HG03342 (cell line): ENCODE data around the gene DCAF6.
"Not testable (repeated sequence)": the region's sequence is repeated elsewhere in the genome, so short reads cannot be mapped to it uniquely, and the experiment has no call there.

Source experiments
- ATAC-seq: cut with Tn5 transposase; IDR thresholded peaks from one replicate; pipeline ENCODE4 v1.9.1; 2021; ENCODE audit warnings: mild to moderate bottlenecking, moderate library complexity; ENCODE audit not compliant: unreplicated experiment

DCAF6 gene

DNA sequence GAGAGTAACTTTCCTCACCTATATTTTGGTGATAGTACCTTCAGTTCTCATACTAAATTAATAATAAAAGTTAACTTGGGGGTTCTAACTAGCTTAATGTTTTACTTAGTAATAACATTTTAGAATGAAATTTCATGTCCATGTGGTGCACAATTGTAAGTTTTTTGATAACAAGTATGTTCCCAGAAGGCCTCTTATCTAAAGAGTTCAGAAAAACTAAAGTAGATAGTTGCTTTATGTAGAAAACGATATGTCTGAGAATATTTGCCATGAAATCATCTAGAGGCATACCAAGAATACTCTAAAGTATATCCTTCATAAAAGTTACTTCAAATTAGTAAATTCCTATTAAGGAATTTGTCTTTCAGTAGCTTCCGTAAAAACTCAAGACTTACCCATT, 12.4 kb upstream of the DCAF6 start:
- no peak for ATAC-seq

DNA sequence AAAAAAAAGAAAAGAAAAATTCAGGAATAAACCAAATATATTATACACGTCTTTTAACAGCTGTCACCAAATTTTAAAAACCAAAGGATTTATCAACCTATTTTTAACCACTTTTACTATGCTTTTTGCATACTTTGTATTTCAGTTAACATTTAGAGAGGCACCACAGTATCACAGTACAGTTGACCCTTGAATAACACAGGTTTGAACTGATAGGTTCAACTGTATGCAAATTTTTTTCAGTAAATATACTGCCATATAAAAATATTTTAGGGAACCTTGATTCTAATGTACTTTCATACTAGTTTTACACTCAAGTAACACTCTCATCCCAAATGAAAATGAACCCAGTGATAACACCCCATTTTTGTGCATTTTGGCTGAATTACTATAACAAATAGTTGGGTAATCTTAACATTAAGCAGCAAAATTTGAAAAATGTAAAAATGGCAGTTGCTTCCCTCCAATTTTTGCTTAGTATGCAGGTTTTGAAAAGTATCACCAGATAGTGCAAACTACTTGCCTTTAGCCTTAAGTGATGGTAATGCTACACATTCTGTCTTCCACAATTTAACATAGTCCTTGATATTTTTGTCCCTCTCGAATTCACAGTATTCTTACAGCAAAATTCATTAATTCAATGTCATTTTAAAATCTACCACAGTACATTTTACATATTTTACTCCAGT, 11.8 kb upstream of the DCAF6 start:
- no peak for ATAC-seq

DNA sequence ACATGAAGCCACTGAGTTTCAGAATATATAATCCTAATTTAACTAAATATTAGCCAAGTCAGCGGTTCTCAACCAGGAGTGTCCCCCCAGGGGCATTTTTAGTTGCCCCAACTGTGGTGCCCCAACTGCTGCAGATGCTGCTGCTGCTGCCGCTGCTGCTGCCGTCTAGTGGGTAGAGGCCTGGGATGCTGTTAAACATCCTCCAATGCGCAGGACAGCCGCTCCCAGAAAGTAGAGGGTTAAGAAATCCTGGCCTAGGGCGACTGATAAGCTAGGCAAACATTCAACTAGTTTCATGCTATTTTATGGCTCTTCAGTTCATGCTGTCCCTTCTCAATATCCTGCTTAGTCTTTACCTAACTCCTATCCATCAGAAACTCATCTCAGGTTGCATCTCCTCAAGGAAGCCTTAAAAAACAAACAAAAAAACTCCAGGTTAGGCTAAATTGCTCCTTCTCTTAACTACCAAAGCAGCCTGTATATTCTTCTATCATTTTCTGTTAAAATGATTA, 9.9 kb upstream of the DCAF6 start:
- no peak for ATAC-seq

DNA sequence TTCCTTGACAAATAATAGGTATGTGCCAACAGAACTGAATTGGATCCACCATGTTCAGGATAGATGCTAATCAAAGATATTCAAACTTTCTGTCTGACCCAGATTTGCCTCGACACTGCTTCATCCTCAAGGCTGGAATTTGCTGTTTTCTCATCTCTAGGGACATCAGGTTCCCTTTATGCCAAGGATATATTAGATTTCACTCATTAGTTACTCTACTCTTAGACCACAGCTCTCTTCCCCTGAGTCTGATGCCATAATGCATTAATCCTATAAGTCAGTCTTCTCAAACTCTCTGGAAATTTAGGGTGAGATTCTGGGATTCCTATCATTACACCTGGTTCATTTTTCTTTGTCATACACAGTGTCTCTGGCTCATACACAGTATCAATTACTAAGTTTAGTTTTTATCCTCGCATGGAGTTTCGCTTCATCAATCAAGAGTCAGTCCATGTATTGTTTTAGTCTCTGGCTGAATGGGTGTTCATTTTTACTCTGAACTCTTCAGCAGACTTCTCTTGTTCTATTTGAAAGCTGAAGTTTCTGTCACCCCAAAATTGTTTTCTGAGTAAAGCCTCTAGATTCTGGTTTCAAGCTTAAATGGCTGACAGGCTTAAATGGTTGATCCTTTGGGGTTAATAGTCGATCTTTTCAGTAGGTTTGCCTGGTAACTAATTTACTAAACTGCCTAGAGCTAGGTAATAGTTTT, 9.3 kb upstream of the DCAF6 start:
- peak; percentile 63 for ATAC-seq

DNA sequence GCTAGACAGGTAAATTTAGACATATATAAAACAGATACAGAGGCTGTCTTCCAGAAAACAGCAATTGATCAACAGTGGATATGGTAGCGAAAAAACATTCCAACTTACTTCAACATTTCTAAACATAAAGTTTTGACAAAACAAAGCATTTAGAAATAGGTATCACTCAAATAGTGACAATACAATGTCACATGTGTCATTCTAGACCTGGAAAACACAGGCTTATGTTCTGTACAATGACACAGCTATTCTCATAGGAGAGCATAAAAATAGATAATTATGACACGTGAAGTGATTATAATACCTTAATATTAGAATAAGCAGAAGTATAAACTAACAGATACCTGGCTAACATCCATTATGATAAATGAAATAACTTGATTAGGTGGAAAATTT, 8.0 kb upstream of the DCAF6 start:
- ATAC-seq, result no peak

DNA sequence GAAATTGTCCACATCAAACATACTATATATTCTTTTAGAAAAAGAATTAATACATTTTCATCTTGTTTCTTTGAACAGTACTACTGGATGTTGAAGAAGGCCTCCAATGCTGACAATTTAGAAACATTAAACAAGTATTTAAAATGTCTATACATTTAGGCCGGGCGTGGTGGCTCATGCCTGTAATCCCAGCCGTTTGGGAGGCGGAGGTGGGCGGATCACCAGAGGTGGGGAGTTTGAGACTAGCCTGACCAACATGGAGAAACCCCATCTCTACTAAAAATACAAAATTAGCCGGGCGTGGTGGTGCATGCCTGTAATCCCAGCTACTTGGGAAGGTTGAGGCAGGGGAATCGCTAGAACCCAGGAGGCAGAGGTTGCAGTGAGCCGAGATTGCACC, 7.6 kb upstream of the DCAF6 start:
- ATAC-seq, result not testable (repeated sequence)

DNA sequence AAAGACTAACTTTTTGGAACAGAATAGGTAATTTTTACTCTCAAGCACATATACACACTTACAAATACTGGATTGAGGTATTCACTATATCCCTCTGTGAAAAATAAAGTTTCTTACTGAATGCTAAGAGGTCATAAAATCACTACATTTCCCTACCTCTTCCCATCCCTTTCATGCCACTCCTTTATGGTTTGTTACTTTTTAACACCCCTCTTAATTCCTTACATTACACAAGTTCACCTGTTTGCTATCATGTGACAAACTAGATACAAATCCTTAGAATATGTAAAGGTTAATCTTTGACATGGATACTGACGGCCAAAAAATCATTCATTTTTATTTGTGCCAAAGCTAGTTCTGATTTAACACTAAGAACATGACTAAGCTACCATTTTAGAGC, 6.8 kb upstream of the DCAF6 start:
- ATAC-seq, result no peak

DNA sequence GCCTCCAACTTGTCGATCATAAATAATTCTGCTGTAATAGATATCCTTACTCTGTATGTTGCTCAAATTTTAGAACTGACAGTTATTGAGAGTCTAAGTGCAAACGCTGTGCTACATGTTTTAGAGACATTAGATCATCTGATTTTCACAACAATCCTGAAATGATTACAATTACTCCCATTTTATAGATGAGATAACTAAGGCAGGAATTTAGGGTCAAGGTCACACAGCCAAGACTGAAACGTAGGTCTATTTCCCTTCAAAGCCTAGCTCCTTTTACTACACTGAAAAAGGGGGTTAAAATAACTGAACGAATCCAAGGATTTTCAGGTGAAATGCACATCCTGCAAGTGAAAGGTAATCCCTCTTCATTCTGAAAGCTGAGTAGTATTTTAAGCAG, 2.7 kb upstream of the DCAF6 start:
- no peak for ATAC-seq

DNA sequence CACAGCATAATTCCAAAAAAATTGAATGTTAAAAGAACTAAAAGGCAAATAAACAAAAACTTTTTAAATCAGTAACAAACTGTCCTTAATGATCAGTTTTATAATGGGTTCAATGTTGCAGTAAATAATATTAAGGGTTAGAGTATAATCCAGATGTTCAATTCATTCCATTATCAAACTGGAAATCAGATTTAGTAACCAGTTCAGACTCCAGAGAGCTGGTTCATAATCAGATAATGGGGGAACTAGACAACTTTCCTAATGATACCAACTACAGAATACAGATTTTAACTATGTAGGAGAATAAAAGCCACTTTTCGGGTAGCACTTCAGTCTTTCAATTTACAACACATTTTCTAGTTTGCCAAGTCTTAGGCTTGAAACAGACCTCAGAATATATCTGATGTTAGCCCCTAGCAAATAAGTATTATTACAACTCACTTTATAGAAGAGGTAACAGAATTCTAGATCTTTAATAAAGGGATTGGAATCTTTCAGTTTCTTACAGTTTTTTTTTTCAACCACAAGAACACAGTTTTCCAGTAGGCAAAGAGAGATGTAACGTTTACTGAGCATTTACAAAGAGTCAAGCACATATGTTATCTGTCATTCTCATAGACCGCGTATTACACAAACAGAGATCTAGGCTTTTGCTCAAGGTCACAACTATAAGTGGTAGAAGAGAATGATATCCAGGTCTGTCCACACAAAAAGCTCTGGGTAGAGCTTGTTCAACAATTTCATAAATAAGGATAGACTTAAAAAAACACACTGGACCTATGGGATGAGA, 1.9 kb upstream of the DCAF6 start:
- no peak for ATAC-seq

DNA sequence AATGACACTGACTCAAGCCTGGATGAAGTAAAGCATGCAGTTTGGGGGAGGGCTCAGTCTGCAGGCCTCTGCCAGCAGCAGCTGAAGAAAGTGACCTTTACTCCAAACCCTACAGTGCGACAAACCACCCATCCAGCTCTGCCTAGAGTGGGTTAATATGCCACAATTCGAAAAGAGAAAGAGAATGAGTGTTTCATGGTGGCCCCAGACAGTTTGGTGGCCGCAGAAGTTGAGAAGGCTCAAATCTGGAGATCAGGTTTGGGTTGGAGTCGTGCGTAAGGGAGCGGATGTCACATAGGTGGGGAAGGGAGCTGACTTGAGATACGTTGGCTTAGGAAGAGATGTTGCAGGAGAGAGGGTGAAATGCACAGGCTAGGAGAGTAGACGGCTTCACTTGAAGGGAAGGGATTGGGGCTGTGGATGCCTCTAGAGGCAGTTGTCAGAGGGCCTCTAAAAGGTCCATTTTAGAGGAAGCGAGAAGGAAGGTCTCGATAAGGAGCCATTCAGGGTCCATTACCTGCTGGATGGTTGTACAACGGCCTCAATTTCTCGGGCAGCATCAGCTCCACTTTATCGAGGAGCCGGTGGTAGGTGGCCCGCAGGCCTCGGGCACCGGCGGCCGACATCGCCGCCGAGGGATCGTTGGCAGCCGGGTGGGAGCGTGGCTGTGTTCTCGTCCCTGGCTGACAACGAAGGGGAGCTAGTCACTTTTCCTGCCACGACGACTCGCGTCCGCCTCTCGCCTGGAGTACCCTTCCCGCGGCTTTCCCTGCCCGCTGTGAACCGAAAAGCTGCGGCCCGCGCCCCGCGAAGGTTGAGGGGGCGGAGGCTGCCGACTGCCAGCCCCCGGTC, 1.0 kb upstream of the DCAF6 start:
- peak; percentile 10 for ATAC-seq

DNA sequence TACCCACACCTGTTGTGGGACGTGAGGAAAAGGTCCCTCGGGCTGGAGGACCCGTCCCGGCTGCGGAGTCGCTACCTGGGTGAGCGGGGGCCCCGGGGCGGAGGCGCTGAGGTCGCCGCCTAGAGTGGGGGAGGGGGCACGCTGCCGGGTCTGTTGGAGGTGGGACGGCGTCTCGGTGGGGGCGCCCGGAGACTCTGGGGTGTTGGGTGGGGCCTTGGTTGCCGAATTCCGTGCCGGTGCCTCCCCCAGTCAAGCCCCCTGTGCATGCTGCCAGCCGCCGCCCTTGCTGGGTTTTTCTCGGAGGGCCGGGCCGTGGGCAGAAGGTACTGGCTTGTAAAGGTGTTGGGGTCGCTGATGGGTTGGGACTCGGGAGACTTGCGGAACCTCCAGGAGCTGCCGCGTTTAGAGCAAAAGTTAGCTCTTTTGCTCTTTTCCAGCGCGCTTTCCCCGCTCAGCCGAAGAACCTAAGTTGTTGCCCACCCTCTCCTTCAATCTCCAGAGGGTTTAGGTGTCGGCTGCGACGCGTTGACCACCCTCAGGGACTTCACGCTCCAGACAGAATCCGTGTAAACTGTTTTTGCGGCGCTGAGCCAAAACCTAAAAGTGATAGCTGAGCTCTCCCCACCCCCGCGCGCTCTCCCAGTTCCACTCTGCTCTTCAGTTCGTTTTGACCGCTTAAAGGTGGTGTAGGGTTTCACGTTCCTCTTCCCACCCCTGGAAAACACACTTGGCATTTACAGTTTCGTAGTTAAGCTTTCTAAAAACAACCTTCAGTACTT, 636 bp downstream of the DCAF6 start, which contains the start of gene MPC2:
Gene MPC2, minus strand, starts transcription at position 143 of the 779 bp plus-strand sequence. CDS start 1,231 bp downstream, outside the sequence.
- ATAC-seq, result peak; percentile 13

DNA sequence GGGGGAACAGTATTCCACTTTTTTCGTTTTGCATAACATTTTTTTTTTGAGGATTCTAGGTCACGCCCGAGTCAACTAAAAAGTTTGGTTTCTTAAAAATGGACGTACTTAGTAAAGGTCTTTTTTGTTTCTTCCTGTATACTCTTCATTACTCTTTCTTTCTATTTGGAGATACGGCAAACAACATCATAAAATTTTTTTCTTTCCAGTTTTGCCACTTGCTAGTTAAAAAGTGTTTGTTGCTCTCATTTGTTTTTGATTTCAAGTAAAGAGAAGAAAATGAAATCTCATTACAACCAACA, 1.2 kb downstream of the DCAF6 start:
- no peak for ATAC-seq

DNA sequence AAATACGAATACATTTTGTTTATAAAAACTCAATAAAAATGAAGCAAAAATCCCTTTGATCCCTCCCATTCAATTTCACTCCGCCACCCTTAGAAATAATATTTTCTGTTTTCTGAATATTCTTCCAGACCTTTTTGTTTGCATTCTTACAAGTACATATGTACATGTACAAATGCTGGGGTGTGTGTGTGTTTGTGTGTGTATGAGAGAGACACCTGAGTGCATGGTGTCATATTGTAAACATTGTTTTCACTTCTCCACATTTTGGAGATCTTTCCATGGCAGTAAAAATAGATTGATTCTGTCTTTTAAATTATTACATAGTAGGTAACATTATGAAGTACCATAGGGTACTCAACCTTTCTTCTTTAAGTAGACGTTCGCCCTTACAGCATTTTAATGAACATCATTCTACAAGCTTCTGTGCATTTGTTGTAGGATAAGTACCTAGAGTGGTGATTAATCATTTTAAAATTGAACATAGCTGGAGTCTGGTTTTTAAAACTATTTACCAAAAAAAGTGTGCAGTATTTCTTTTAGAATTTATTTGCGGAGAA, 1.7 kb downstream of the DCAF6 start:
- ATAC-seq, result no peak

DNA sequence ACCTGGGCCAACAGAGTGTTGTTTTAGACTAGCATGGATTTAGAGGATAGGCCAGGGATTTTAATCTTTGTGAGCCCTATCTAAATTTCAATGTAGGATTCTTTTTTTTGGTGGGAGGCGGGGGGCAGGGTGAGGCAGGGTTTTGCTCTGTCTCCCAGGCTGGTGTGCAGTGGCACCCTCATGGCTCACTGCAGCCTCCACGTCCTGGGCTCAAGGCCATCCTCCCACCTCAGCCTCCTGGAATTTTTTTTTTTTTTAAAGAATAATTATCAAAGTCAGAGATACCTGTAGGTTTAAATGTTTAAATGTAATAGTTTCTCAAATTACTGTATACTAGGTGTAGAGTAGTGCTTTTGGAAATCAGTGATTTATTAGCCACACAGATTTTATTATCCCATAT, 3.8 kb downstream of the DCAF6 start:
- ATAC-seq, result no peak

DNA sequence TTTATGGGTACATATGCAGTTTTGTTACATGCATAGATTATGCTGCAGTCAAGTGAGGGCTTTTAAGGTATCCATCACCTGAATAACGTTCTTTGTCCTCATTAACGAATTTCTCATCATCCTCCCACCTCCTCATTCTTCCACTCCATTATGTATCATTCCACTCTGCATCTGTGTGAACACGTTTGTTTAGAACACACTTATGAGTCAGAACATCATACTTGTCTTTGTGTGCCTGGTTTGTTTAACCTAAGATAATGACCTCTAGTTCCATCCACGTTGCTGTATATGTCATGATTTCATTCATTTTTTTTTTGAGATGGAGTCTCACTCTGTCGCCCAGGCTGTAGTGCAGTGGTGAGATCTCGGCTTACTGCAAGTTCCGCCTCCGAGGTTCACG, 7.1 kb downstream of the DCAF6 start:
- no peak for ATAC-seq

DNA sequence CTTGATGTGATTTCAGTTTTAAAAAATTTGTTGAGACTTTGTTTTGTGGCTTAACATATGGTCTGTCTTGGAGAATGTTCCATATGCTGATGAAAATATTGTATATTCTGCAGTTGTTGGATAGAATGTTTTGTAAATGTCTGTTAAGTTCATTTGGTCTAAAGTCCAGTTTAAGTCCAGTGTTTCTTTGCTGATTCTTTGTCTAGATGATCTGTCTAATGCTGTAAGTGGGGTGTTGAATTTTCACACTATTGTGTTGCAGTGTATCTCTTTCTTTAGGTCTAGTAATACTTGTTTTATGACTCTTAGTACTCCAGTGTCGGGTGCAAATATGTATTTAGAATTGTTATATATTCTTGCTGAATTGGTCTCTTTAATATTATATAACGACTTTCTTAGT, 11.2 kb downstream of the DCAF6 start:
- no peak for ATAC-seq

DNA sequence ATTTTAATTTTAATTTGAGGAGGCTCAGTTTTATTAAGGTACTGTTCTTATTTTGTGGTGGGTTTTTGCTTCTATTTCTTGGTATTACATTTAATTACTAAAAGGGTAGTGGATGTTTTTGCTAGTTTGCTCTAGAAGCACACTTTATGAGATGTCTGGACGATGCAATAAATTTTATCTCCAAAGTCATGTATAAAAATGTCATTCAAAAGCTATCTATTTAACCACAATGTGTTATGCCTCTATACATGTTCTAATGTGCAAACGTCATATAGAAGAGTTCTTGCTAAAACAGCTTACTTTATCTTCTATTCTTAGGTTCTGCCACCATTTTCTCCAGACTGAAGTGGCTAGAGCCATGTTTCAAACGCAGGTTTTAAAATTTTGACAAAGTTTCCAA, 13.3 kb downstream of the DCAF6 start:
- ATAC-seq, result no peak

DNA sequence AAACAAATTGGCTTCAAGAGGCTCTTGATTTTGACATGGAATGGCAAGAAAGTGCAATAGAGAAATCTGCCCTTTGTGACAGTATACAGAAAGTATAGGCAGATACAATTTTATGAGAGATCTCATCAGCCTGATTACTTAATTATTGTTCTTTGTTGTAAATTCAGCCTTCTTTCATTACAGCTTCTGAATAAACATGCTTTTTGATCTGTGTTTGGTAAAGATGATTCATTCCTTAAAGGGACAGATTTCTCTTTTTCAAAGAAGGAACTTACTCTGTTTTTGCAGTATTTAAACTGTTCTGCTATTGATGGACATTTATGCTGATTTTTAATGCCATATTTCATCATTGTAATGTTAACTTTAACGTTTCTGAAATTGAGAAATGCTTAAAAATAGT, 14.1 kb downstream of the DCAF6 start:
- no peak for ATAC-seq

DNA sequence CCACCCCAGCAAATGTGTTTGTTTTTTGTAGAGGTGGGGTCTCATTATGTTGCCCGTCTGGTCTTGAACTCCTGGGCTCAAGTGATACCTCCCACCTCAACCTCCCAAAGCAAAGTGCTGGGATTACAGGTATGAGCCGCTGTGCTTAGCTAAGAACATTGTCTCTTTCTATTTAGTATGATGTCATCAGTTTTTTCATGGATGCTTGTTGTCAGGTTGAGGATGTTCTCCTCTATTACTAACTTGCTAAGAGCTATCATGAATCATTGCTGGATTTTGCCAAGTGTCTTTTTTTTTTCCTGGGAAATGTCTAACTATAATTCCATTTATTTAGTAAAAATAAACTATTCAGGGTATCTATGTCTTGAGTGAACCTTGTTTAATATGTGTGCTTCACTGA, 19.4 kb downstream of the DCAF6 start:
- no peak for ATAC-seq

DNA sequence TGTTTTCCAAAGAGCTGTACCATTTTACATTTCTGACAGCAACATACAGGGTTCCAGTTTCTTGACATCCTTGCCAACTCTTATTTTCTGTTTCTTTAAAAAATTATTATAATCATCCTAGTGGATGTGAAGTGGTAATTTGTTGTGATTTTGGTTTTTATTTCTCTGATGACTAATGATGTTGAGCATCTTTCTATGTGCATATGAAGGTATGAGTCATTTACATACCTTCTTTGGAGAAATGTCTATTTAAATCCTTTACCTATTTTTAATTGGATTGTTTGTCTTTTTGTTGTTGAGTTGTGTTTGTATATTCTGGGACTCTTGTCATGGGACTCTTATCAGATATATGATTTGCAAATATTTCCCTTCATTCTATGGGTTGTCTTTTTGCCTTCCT, 21.2 kb downstream of the DCAF6 start:
- no peak for ATAC-seq
